Measurements from ENCODE around the gene TOR1B.

DNA sequence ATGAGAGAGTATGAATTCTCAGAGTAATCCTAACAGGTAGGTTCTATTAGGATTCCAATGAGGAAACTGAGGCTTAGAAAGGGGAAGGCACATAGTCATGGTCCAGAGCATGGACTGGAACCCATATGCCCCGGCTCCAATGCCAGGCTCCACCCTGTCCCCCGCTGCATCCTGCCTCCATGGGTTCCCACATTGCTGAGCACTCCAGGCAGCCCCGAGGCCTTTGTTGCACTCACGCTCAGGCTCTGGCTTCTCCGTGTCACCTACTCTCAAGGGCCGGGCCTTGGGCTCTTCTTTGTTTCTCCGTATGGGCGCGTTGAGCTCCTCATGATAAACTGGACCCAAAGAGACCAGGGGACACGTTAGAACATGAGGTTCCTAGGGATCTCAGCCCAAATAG is 26.0 kb downstream of the TOR1B start:
- TF ChIP-seq SIN3A (IDR thresholded peaks at IDR 0.05; ENCODE audit: borderline replicate concordance, insufficient read depth, low read length) (no peak), POLR2AphosphoS5 (IDR thresholded peaks at IDR 0.05; ENCODE audit: low read depth, low read length) (no peak)
- TF ChIP-seq, protein P1, sequence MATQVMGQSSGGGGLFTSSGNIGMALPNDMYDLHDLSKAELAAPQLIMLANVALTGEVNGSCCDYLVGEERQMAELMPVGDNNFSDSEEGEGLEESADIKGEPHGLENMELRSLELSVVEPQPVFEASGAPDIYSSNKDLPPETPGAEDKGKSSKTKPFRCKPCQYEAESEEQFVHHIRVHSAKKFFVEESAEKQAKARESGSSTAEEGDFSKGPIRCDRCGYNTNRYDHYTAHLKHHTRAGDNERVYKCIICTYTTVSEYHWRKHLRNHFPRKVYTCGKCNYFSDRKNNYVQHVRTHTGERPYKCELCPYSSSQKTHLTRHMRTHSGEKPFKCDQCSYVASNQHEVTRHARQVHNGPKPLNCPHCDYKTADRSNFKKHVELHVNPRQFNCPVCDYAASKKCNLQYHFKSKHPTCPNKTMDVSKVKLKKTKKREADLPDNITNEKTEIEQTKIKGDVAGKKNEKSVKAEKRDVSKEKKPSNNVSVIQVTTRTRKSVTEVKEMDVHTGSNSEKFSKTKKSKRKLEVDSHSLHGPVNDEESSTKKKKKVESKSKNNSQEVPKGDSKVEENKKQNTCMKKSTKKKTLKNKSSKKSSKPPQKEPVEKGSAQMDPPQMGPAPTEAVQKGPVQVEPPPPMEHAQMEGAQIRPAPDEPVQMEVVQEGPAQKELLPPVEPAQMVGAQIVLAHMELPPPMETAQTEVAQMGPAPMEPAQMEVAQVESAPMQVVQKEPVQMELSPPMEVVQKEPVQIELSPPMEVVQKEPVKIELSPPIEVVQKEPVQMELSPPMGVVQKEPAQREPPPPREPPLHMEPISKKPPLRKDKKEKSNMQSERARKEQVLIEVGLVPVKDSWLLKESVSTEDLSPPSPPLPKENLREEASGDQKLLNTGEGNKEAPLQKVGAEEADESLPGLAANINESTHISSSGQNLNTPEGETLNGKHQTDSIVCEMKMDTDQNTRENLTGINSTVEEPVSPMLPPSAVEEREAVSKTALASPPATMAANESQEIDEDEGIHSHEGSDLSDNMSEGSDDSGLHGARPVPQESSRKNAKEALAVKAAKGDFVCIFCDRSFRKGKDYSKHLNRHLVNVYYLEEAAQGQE (IDR thresholded peaks at IDR 0.05; ENCODE audit: insufficient read depth in 1 of 2, low read depth in 2 of 2, low read length in 2 of 2): no peak
